ENCODE results near the gene CIC. TPM values are rescaled to one million over a fixed set of nuclear protein-coding genes. Genes with fewer than 3 reads are reported as not detected.

CIC gene
- total and polyA plus RNA-seq, 10 of the 15 experiments (the other 5 are each of a cell fraction or from before 2014, with no cell fraction given) = 0.18 to 50.6 (median 7.1) TPM

DNA sequence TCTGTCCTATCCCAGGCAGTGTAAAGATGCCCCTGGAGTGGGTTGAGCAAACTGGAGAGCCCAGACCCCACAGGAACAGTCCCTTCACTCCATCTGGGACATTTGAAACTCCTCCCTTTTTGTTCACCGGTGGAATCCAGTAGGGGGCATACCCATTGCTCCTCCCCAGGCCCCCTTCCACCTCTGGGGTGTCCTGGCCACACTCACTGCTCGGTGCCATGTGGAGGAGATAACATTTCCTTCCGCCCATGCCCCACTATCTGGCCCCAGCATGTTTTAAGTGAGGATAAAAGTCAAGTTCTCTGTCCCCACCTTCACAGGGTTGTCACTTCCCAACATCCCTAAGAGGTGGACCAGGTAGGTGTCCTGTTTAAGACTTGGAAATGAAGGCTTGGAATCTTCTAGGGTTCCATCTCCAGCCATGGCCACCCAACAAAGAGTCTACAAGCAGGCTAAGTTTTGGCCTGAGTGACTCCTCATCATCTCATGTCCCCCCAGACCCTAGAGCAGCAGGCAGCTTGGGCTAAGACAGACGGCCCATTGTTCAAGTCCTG, 39.7 kb upstream of the CIC start:
- ChIA-PET CTCF (interaction anchor here (0.6 to 1.1 kb wide), 3 partner anchors 10 to 97 kb away, joined by 3 read pairs; partner anchors contain the start of gene POU2F2), SMC1A (ENCODE audit: uncharacterized antibody, unreplicated experiment) (no interaction called here), RAD21 (ENCODE audit: unreplicated experiment) (no interaction called here), POLR2A (no interaction called here)
- H3K36me3 ChIP-seq (ENCODE audit: control insufficient read depth in 2 of 2, insufficient read depth in 2 of 2, low read length in 1 of 2) = peaks cover 27 to 46% of the 10 kb centered on the region in 2 experiments
- WGBS (ENCODE audit: insufficient coverage, insufficient replicate concordance, low lambda C conversion rate, missing lambda C conversion rate) = 77% methylated on average over 4 of the region's 4 CpGs
- in situ Hi-C loops (cut with MboI) (no loop called here), intact Hi-C loops (cut with micrococcal nuclease; ENCODE audit: unreplicated experiment) (no loop called here)
- H3K9me3 ChIP-seq (replicated peaks; ENCODE audit: control insufficient read depth, insufficient read depth, low read length) = no peaks in the 10 kb centered on the region
- no TSS peak for BruUV-seq (replicated peaks)
- H3K4me2 ChIP-seq (ENCODE audit: control insufficient read depth, insufficient read depth) = no peak overlapping the region
- H3K4me3 ChIP-seq = no peak overlapping the region
- no peak for TF ChIP-seq RELB (IDR thresholded peaks at IDR 0.05; ENCODE audit: low read depth)
- no peak for TF ChIP-seq EGR1 (IDR thresholded peaks at IDR 0.05; ENCODE audit: borderline replicate concordance in 1 of 2, low read depth in 2 of 2, low read length in 2 of 2)
- TF ChIP-seq ZNF24 (IDR thresholded peaks at IDR 0.05) = no peak
- 0 out of 2 replicates have a peak, but pooled peaks have one; percentile 26 for TF ChIP-seq PML (IDR thresholded peaks at IDR 0.05; ENCODE audit: low read length)
- H3K27me3 ChIP-seq (replicated peaks in 1 of 2; ENCODE audit: control insufficient read depth in 2 of 2, insufficient read depth in 2 of 2, low read length in 1 of 2) = no peaks in the 10 kb centered on the region
- no peak overlapping the region for H2AFZ ChIP-seq (ENCODE audit: control insufficient read depth, low read depth, low read length)
- no peaks in the 10 kb centered on the region; the same call in none of the 2 replicates for H4K20me1 ChIP-seq (ENCODE audit: control insufficient read depth, insufficient read depth)
- no peaks in the 10 kb centered on the region; the same call in none of the 2 replicates for H3K79me2 ChIP-seq (ENCODE audit: control insufficient read depth, insufficient read depth, low read length)
- FAIRE-seq (no peak), ATAC-seq (no peak), DNase-seq (ENCODE audit: low read depth, low spot score) (no peak)
- H3K27ac ChIP-seq (ENCODE audit: control insufficient read depth, insufficient read depth) = no peak overlapping the region
- H3K9ac ChIP-seq (ENCODE audit: control insufficient read depth, insufficient read depth, low read length) = no peak overlapping the region
- no peaks in the 10 kb centered on the region for H3K4me1 ChIP-seq (ENCODE audit: control insufficient read depth, insufficient read depth, low read length)

DNA sequence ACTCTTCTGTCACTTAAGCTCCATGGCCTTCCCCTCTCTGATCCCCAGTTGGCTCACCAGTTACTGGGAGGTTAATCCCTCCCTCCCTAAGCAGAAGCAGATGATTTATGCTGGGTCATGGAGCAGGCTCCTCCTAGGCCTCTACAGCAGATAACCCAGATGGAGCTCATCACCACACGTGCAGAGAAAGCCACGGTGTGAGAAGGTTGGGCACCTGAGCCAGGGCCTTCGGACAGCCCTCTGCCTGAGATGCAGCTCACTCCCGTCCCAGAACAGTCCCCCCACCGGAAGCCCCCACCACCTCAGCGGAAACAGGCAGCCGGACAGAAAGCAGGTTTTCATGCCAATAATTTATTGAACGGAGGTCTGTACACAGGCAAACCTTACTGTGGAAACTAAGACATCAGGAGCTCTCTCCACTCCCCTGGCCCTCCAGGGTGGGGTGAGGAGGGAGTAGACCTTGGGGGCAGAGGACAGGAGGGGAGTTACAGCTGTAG, 39.1 kb upstream of the CIC start:
- SMC1A ChIA-PET (ENCODE audit: uncharacterized antibody, unreplicated experiment) = interaction anchor here (0.6 kb wide), 1 partner anchor 53 kb away, joined by 3 read pairs; no protein-coding TSS in a partner anchor

More for the DNA sequence above, 39.1 kb upstream of the CIC start:
- H2AFZ ChIP-seq (ENCODE audit: control insufficient read depth, low read depth, low read length) = no peak overlapping the region
- ATAC-seq = no peak
- DNase-seq (ENCODE audit: low read depth, low spot score) = no peak
- no peak overlapping the region for H3K4me3 ChIP-seq
- H3K27me3 ChIP-seq (replicated peaks in 1 of 2; ENCODE audit: control insufficient read depth in 2 of 2, insufficient read depth in 2 of 2, low read length in 1 of 2) = no peaks in the 10 kb centered on the region
- 72% methylated on average over 8 of the region's 8 CpGs for WGBS (ENCODE audit: insufficient coverage, insufficient replicate concordance, low lambda C conversion rate, missing lambda C conversion rate)
- CTCF ChIA-PET = interaction anchor here (0.6 to 1.1 kb wide), 4 partner anchors 10 to 97 kb away, joined by 3 read pairs; partner anchors contain the start of gene POU2F2
- no peaks in the 10 kb centered on the region; the same call in none of the 2 replicates for H3K79me2 ChIP-seq (ENCODE audit: control insufficient read depth, insufficient read depth, low read length)
- H3K9me3 ChIP-seq (replicated peaks; ENCODE audit: control insufficient read depth, insufficient read depth, low read length) = no peaks in the 10 kb centered on the region
- intact Hi-C loops (cut with micrococcal nuclease; ENCODE audit: unreplicated experiment) (no loop called here), in situ Hi-C loops (cut with MboI) (no loop called here)
- no peaks in the 10 kb centered on the region; the same call in none of the 2 replicates for H4K20me1 ChIP-seq (ENCODE audit: control insufficient read depth, insufficient read depth)
- POLR2A ChIA-PET = no interaction called here
- no peak overlapping the region for H3K27ac ChIP-seq (ENCODE audit: control insufficient read depth, insufficient read depth)
- no peaks in the 10 kb centered on the region for H3K4me1 ChIP-seq (ENCODE audit: control insufficient read depth, insufficient read depth, low read length)
- no TSS peak for BruUV-seq (replicated peaks)
- peaks cover 25 to 41% of the 10 kb centered on the region in 2 experiments for H3K36me3 ChIP-seq (ENCODE audit: control insufficient read depth in 2 of 2, insufficient read depth in 2 of 2, low read length in 1 of 2)
- no peak overlapping the region for H3K9ac ChIP-seq (ENCODE audit: control insufficient read depth, insufficient read depth, low read length)
- RAD21 ChIA-PET (ENCODE audit: unreplicated experiment) = no interaction called here
- H3K4me2 ChIP-seq (ENCODE audit: control insufficient read depth, insufficient read depth) = no peak overlapping the region
- no peak for FAIRE-seq
- TF ChIP-seq FOXK2 (IDR thresholded peaks at IDR 0.05) (no peak), NKRF (conservative IDR thresholded peaks at IDR 0.05) (no peak), RAD21 (IDR thresholded peaks at IDR 0.05; ENCODE audit: insufficient read depth, low read depth, low read length) (no peak), POLR2A (IDR thresholded peaks at IDR 0.05; ENCODE audit: low read depth, low read length) (peak; percentile 26)

Measured in GM12878 (cell line).